Activated naive CD4-positive, alpha-beta T cell treated with anti-CD3 and anti-CD28 coated beads, Interleukin-2, amount 50 U/mL, for 72 hours (primary cell): ENCODE data around the gene ASH1L. TPM values are rescaled to one million over a fixed set of nuclear protein-coding genes. Genes with fewer than 3 reads are reported as not detected.
A peak's percentile ranks its signal among the peaks of the same experiment; 100 is the strongest.
"Not testable (repeated sequence)": the region's sequence is repeated elsewhere in the genome, so short reads cannot be mapped to it uniquely, and the experiment has no call there.

ENCODE experiments used
- ATAC-seq, 2 donors: fragments of 150-1000 bp; cut with Tn5 transposase; 2 replicates each; pipeline ENCODE4 v1.10.0; 2021; ENCODE audit warnings: mild to moderate bottlenecking in 2 of 2, moderate library complexity in 2 of 2
- DNase-seq, 2 donors: peaks; one replicate each; pipeline ENCODE4 v3.0.0; 2021 to 2022; ENCODE audit warnings: low spot score in 2 of 2
- H3K27ac Mint-ChIP-seq, 2 donors: one replicate each; pipeline ENCODE4 v1.8.0; 2022; ENCODE audit warnings: mild to moderate bottlenecking in 2 of 2, mixed read lengths in 2 of 2
- H3K36me3 Mint-ChIP-seq, 2 donors: one replicate each; pipeline ENCODE4 v1.8.0; 2022; ENCODE audit warnings: mixed read lengths in 2 of 2
- H3K9me3 Mint-ChIP-seq, 2 donors: one replicate each; pipeline ENCODE4 v1.8.0; 2022; ENCODE audit warnings: mixed read lengths in 2 of 2
- total RNA-seq, 2 donors: library from RNA; stranded (reverse); gene quantifications; one replicate each; pipeline ENCODE4 v1.2.3, GENCODE V29; 2022

ASH1L gene
- total RNA-seq, 2 donors from 2014 or later: 43.0 to 69.4 TPM

DNA sequence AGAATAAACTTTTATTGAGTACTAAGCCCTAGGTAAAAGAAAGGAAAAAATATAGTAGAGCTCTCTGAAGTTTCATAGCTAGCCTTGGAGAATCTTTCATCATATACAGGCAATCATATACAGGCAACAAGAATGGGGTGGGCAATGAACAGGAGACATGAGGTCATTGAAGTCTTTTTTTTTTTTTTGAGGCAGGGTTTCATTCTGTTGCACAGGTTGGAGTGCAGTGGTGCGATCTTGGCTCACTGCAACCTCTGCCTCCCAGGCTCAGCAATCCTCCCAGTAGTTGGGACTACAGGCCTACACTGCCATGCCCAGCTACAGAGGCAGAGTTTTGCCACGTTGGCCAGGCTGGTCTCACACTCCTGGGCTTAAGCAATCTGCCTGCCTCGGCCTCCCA, 219.8 kb downstream of the ASH1L start:
- DNase-seq (no peak), ATAC-seq (no peak)
- Mint-ChIP-seq H3K27ac (peak overlapping the region; percentile 35 to 81), H3K9me3 (no peaks in the 10 kb centered on the region), H3K36me3 (peaks cover 0 to 8% of the 10 kb centered on the region in 2 donors)

DNA sequence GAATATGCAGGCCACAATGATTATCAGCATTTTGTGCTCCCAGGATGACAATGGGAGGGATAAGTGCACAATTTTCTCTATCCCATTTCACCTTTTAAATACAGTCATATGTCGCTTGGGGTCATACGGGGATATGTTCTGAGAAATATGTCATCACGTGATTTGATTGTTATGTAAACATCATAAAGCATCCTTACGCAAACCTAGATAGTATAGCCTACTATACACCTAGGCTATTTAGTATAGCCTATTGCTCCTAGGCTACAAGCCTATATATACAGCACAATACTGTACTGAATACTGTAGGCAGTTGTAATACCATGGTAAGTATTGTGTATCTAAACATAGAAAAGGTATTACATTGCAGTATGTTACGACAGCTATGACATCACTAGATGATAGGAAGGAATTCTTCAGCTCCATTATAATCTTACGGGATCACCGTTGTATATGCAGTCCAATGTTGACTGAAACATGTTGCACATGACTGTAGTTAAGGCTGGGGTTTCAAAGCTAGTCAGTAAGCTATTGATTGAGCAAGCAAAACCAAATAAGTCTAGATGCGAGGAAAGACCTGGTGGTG, 223.0 kb downstream of the ASH1L start:
- peaks cover 0 to 8% of the 10 kb centered on the region in 2 donors for H3K36me3 Mint-ChIP-seq
- no peak for DNase-seq

DNA sequence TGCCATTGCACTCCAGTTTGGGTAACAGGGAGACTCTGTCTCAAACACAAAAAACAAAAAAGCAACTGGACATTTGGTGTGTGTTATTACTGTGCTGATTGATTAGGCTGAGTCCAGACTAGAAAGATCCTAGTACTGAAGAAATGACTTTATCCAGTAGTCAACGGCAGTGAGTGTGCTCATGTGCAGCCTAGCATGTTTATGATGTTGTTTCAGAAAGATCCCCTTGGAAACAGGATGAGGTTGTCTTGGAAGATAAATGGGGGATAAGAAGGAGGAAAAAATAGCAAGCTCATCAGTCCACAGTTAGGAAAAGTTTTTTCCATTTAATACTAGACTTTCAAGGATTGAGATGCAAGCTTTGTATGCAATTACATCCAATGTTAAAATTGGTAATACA, 227.6 kb downstream of the ASH1L start:
- Mint-ChIP-seq H3K27ac (no peak overlapping the region), H3K36me3 (peaks cover 8 to 14% of the 10 kb centered on the region in 2 donors)
- ATAC-seq: no peak

More for the DNA sequence above, 223.0 kb downstream of the ASH1L start:
- Mint-ChIP-seq H3K27ac (peak overlapping the region in 1 of 2 donors; percentile 53), H3K9me3 (no peaks in the 10 kb centered on the region)
- no peak for ATAC-seq

DNA sequence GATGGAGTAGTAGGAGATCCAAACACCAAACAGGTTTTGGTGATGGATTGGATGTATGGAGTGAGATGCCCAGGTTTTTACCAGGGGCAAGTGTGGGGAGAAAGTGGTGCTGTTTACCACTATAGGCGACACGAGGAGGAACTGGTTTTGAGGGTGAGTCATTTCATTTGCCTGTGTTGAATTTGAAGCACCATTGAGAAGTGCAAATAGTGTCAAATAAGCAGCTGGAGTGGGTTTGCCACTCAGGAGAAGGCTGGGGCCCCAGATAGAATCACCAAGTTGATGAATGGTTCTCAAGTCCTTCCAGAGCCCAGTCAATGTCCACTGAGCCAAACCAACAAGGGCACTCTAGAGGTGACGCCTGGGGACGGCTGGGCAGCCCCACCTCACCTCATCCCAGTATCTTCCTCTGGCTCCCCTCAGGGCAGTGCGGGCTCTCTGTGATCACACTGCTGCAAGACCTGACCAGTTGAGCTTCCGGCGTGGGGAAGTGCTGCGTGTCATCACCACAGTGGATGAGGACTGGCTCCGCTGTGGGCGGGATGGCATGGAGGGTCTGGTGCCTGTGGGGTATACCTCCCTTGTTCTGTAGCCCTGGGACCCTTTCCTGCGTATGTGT, 232.5 kb downstream of the ASH1L start:
- ATAC-seq (no peak), DNase-seq (no peak)
- peak overlapping the region in 1 of 2 donors; percentile 47 for H3K27ac Mint-ChIP-seq
- peaks cover 0 to 14% of the 10 kb centered on the region in 2 donors for H3K36me3 Mint-ChIP-seq
- H3K9me3 Mint-ChIP-seq: no peaks in the 10 kb centered on the region

More for the DNA sequence above, 227.6 kb downstream of the ASH1L start:
- no peak for DNase-seq
- no peaks in the 10 kb centered on the region for H3K9me3 Mint-ChIP-seq

DNA sequence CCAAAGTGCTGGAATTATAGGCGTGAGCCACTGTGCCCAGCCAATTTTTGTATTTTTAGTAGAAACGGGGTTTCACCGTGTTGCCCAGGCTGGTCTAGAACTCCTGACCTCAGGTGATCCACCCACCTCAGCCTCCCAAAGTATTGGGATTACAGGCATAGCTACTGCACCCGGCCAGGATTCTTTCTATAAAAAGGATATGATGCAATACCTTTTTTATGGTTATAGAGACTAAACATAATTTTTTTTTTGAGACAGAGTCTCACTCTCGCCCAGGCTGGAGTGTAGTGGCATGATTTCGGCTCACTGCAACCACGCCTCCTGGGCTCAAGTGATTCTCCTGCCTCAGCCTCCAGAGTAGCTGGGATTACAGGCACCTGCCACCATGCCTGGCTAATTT, 233.7 kb downstream of the ASH1L start:
- not testable (repeated sequence) for H3K9me3 Mint-ChIP-seq, ATAC-seq, DNase-seq
- Mint-ChIP-seq H3K27ac (peak overlapping the region in 1 of 2 donors; percentile 77), H3K36me3 (peaks cover 0 to 14% of the 10 kb centered on the region in 2 donors)

DNA sequence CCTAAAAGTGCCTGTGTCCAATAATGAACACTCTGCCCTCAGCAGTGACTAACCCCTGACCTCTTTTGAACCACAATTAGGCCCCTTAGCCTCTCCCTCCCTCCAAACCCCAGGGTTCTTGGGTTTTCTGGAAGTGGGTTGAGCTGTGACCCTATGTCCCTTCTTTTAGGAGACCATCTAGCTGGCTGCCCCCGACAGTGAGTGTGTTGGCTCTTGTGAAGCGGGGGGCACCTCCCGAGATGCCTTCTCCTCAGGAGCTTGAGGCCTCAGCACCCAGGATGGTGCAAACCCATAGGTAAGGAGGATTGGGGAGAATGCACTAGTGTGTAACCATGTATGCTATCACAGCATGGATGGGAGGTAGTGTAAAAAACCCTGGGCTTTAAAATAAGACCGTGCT, 234.6 kb downstream of the ASH1L start:
- no peaks in the 10 kb centered on the region for H3K9me3 Mint-ChIP-seq
- H3K36me3 Mint-ChIP-seq: peaks cover 0 to 8% of the 10 kb centered on the region in 2 donors
- no peak for ATAC-seq
- H3K27ac Mint-ChIP-seq: no peak overlapping the region
- peak in 1 of 2 donors; percentile 50 for DNase-seq

DNA sequence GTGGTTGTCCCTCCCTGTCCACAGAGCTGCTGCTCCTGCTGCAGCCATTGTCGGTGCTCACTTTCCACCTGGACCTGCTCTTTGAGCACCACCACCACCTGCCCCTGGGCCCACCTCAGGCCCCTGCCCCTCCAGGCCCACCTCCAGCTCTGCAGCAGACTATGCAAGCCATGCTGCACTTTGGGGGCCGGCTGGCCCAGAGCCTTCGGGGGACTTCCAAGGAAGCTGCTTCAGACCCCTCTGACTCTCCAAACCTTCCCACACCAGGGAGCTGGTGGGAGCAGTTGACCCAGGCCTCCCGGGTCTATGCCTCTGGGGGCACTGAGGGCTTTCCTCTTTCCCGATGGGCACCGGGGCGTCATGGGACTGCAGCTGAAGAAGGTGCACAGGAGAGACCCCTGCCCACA, 236.0 kb downstream of the ASH1L start:
- Mint-ChIP-seq H3K36me3 (peaks cover 0 to 8% of the 10 kb centered on the region in 2 donors), H3K27ac (peak overlapping the region; percentile 23 to 29), H3K9me3 (no peaks in the 10 kb centered on the region)
- ATAC-seq (no peak), DNase-seq (peak in 1 of 2 donors; percentile 54)

DNA sequence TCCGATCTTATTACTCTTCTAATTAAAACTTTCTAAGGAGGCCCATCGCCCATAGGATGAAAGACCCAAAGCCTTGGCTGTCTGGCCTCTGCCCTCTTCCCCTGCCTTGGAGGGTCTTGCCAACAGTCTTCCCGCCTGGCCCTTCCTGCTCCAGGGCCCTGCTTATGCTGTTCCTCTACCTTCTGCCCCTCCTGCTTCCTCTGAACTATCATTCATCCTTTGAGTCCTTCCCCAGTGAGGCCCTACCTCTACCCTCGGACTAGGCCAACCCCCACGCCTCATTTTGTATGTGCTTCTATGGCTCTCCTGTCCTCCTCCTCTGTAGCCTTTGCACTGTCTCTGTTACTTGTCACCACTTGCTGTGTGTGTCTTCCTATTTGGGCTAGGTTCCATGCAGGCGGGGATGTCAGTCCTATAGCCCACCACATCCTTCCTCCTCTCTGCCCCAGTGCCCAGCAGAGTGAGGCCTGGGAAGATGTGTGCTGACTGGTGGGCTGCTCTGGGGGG, 236.5 kb downstream of the ASH1L start:
- Mint-ChIP-seq H3K27ac (peak overlapping the region; percentile 22 to 23), H3K9me3 (no peaks in the 10 kb centered on the region), H3K36me3 (peaks cover 0 to 7% of the 10 kb centered on the region in 2 donors)
- DNase-seq: peak in 1 of 2 donors; percentile 51
- no peak for ATAC-seq

DNA sequence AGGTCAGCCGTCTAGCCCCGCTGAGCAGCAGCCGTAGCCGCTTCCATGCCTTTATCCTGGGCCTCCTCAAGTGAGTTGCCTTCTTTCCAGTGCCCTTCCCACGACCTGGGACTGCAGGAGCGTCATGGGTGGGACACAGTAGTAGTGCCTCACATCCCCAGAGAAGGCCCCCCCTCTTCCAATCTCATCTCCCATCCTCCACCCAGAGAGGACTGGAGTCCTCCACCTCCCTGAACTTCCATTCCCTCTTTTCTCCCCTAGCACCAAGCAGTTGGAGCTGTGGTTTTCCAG, 237.1 kb downstream of the ASH1L start:
- H3K27ac Mint-ChIP-seq: no peak overlapping the region
- peak in 1 of 2 donors; percentile 55 for DNase-seq

DNA sequence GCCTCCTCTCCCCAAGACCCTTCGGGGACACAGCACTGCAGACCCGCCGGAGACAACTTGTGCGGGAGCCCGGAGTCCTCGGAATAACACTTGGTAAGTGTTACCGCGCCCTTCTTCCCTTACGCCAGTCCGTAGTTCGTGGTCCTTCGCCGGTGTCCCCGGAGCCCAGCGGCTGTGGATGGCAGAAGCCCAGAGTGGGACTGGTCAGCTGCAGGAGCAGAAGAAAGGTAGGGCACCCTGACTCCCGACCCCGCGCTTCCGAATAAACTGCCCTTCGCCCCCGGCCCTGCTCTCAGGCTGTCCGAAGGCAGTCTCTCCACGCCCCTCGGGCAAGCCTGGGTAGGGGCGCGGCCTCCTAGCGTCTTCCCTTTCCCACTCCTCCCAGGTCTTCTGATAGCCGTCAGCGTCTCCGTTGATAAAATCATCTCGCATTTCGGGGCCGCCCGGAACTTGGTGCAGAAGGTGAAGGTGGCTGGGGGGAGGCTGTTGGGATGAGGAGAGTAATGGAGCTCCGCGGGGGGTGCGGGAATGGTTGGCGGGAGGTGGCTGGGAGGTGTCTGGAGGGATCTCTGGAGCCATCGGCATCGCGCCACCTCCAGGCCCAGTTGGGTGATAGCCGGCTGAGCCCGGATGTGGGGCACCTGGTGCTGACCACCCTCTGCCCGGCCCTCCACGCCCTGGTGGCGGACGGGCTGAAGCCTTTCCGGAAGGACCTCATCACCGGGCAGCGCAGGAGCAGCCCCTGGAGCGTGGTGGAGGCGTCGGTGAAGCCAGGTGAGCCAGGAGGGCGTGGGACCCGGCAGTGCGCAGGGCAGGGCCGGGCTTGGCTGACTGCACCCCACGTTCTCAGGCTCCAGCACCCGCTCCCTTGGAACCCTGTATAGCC, 237.6 kb downstream of the ASH1L start:
- H3K27ac Mint-ChIP-seq: peak overlapping the region; percentile 68 to 75
- H3K9me3 Mint-ChIP-seq: no peaks in the 10 kb centered on the region
- H3K36me3 Mint-ChIP-seq: no peaks in the 10 kb centered on the region
- no peak for ATAC-seq
- DNase-seq: peak; percentile 29 to 66

More for the DNA sequence above, 237.1 kb downstream of the ASH1L start:
- no peak for ATAC-seq
- no peaks in the 10 kb centered on the region for H3K9me3 Mint-ChIP-seq
- peaks cover 0 to 2% of the 10 kb centered on the region in 2 donors for H3K36me3 Mint-ChIP-seq

DNA sequence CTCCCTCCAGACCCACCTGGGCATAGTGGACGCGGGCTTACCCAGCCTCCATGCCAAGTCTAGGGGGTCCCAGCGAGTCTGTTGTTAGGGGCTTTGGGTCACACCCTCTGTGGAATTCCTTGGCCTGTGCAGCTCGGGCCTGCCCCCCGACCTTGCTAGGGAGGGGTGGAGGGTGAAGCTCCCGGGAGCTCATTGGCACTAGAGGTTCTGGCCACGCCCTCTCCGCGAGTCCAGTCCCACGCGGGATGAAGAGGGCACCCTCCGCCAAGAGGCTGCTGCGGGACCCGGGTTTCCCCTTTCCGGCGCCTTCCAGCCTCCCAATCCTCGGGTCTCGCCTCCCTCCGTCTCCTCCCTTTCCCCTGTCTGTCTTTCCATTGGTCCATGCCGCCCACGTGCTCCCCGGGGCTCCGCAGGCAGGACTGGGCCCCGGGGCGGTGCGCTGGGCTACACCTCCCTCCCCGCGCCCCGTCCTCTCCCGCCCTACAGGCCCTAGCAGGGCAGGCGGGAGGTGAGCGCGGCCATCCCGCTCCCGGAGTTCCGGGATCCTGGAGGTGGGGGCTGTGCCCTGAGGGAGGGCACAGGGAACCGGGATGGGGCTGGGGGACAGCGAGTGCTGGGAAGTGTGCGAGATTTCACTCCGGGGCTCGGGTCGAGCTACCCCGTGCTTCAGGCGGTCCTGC, 238.4 kb downstream of the ASH1L start:
- peak; percentile 81 to 84 for ATAC-seq

DNA sequence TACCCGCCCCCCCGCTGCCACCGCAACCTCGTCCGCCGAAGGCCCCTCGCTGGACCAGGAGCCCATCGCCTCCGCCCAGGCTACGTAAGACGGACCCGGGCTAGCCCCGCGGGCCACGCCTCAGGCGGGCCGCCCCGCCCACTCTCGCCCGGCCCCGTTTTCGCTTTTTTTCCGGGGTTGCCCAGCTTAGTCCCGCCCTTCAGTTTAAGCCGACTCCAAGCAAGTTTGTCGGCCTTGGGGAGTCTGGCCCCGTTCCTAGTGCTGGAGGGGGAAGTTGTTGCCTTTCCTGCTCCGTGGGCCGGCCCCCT, 238.9 kb downstream of the ASH1L start:
- Mint-ChIP-seq H3K9me3 (no peaks in the 10 kb centered on the region), H3K36me3 (peaks cover 0 to 3% of the 10 kb centered on the region in 2 donors), H3K27ac (peak overlapping the region in 1 of 2 donors; percentile 75)
- DNase-seq (peak; percentile 85 to 89), ATAC-seq (peak; percentile 67 to 68)

More for the DNA sequence above, 238.4 kb downstream of the ASH1L start:
- H3K27ac Mint-ChIP-seq: peak overlapping the region; percentile 70 to 75
- DNase-seq: peak; percentile 92 to 95
- H3K36me3 Mint-ChIP-seq: no peaks in the 10 kb centered on the region
- H3K9me3 Mint-ChIP-seq: no peaks in the 10 kb centered on the region

DNA sequence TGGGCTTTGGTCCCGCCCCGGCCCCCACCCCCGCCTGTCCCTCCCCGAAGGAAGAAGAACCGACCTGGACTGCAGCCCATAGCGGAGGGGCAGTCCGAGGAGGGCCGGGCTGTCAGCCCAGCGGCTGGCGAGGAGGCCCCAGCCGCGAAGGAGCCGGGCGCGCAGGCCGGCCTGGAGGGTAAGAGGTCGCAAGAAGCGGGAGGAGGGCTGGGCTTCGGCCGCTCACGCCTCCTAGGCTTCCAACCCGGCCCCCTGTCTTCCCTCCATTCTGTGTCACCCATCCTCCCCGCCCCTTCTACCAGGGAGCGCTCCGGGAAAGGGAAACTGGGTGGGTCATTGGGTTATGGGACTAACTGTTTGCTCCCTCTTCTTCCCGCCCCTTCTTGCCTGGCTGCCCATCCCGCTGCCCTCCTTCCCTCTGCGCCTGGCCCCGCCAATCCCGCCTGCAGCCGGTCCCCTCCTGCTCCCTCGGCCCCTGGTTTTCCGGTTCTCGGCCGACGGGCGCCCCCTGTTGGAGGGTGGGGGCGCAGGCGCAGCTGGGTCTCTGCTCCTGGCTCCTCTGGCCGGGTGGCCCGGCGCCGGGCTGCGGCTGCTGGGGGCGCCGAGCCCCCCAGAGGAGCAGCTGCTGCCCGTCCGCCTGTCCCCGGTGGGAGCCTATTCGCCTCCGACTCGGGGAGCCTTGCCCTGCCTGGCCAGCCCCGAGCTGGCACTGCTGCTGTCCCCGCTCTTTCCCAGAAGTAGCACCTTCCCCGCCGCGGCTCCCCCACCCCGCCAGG, 239.5 kb downstream of the ASH1L start:
- H3K36me3 Mint-ChIP-seq: peaks cover 0 to 4% of the 10 kb centered on the region in 2 donors
- H3K9me3 Mint-ChIP-seq: no peaks in the 10 kb centered on the region
- peak; percentile 52 to 54 for ATAC-seq
- peak; percentile 89 to 98 for DNase-seq
- peak overlapping the region in 1 of 2 donors; percentile 75 for H3K27ac Mint-ChIP-seq

DNA sequence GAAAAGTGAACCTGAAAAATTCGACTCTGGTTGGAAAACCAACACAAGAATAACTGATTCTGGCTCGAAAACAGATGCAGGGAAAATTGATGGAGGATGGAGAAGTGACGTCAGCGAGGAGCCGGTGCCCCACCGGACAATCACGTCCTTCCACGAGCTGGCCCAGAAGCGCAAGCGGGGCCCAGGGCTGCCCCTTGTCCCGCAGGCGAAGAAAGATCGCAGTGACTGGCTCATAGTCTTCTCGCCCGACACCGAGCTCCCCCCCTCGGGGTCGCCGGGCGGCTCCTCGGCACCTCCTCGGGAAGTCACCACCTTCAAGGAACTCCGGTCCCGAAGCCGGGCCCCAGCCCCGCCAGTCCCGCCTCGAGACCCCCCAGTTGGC, 240.0 kb downstream of the ASH1L start:
- DNase-seq: peak in 1 of 2 donors; percentile 27
- no peak for ATAC-seq
- peak overlapping the region in 1 of 2 donors; percentile 74 for H3K27ac Mint-ChIP-seq
- peaks cover 0 to 4% of the 10 kb centered on the region in 2 donors for H3K36me3 Mint-ChIP-seq
- H3K9me3 Mint-ChIP-seq: no peaks in the 10 kb centered on the region

DNA sequence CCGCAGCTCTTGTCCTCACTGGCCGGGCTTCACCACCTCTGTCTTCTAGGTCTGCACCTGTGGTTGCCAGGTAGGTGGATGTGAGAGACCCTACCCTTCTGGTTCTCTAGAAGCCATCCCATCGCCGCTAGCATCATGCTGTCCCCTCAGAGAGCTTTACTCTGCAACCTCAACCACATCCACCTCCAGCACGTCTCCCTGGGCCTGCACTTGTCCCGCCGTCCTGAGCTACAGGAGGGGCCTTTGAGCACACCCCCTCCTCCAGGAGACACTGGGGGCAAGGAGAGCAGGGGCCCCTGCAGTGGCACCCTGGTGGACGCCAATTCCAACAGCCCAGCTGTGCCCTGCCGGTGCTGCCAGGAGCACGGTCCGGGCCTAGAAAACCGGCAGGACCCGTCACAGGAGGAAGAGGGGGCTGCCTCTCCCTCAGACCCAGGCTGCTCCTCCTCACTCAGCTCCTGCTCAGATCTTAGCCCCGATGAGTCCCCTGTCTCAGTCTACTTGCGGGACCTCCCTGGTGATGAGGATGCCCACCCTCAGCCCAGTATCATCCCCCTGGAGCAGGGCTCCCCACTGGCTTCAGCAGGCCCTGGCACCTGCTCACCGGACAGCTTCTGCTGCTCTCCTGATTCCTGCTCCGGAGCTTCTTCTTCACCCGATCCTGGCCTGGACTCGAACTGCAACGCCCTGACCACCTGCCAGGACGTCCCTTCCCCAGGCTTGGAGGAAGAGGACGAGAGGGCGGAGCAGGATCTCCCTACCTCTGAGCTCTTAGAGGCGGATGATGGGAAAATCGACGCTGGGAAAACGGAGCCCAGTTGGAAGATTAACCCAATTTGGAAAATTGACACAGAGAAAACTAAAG, 240.7 kb downstream of the ASH1L start:
- peak overlapping the region; percentile 26 to 74 for H3K27ac Mint-ChIP-seq
- no peak for DNase-seq
- ATAC-seq: no peak
- H3K9me3 Mint-ChIP-seq: no peaks in the 10 kb centered on the region
- H3K36me3 Mint-ChIP-seq: peaks cover 0 to 4% of the 10 kb centered on the region in 2 donors
